PC-3 (cell line): ENCODE data around the gene GFOD2. TPM values are rescaled to one million over a fixed set of nuclear protein-coding genes. Genes with fewer than 3 reads are reported as not detected.

Source experiments
- ATAC-seq: fragments of 200-7000 bp; cut with Tn5 transposase; 2 replicates; pipeline ENCODE4 v1.9.1; 2020; ENCODE audit warnings: mild to moderate bottlenecking, moderate library complexity
- BruUV-seq: library from RNA; stranded (reverse); fragments of 400-500 nt; replicated peaks from 2 replicates; lab custom pipeline; 2021; lab: Mats Ljungman, UMichigan
- CTCF ChIA-PET: fragments of 300-600 bp; sonication (Branson Sonifier 250); formaldehyde crosslinking; loops from one replicate; lab custom pipeline; 2022; ENCODE audit warnings: antibody characterized with exemption; lab: Charles Lee
- POLR2A ChIA-PET: fragments of 300-600 bp; sonication (Branson Sonifier 250); formaldehyde crosslinking; loops from one replicate; lab custom pipeline; 2022; ENCODE audit warnings: antibody characterized with exemption; ENCODE audit not compliant: unreplicated experiment; lab: Charles Lee
- DNase-seq: peaks from one replicate; pipeline ENCODE4 v3.0.0-alpha.2; 2015
- H2AFZ ChIP-seq: fragments of 300-600 bp; sonication (generic); 2 replicates; pipeline ENCODE4 v1.6.0; 2016; ENCODE audit warnings: antibody characterized with exemption, low read length
- H3F3A ChIP-seq: fragments of 300-600 bp; sonication (generic); one replicate; pipeline ENCODE4 v1.6.0; 2017; ENCODE audit warnings: antibody characterized with exemption, low read length, control low read depth, mild to moderate bottlenecking; ENCODE audit not compliant: unreplicated experiment
- H3K27ac ChIP-seq: fragments of 300-600 bp; sonication (generic); 2 replicates; pipeline ENCODE4 v1.5.1; 2016; ENCODE audit warnings: mild to moderate bottlenecking, low read length
- H3K27me3 ChIP-seq: fragments of 300-600 bp; sonication (generic); 2 replicates; pipeline ENCODE4 v1.6.1; 2016; ENCODE audit warnings: low read length, mixed read lengths
- H3K36me3 ChIP-seq: fragments of 300-600 bp; sonication (generic); 2 replicates; pipeline ENCODE4 v1.6.1; 2016; ENCODE audit warnings: low read depth, mixed run types, low read length, mixed read lengths
- H3K4me1 ChIP-seq: fragments of 300-600 bp; sonication (generic); 2 replicates; pipeline ENCODE4 v1.5.1; 2016; ENCODE audit warnings: low read length; ENCODE audit not compliant: insufficient read depth
- H3K4me2 ChIP-seq: fragments of 300-600 bp; sonication (generic); 2 replicates; pipeline ENCODE4 v1.6.0; 2016; ENCODE audit warnings: low read length
- H3K4me3 ChIP-seq: fragments of 300-600 bp; sonication (generic); 2 replicates; pipeline ENCODE4 v1.5.1; 2016; ENCODE audit warnings: mild to moderate bottlenecking, low read length, mixed read lengths
- H3K79me2 ChIP-seq: fragments of 300-600 bp; sonication (generic); 2 replicates; pipeline ENCODE4 v1.6.1; 2017; ENCODE audit warnings: low read length, mixed read lengths
- H3K9ac ChIP-seq: fragments of 300-600 bp; sonication (generic); 2 replicates; pipeline ENCODE4 v1.6.0; 2016; ENCODE audit warnings: mild to moderate bottlenecking, low read length
- H3K9me2 ChIP-seq: fragments of 300-600 bp; sonication (generic); replicated peaks from 2 replicates; pipeline ENCODE4 v1.6.1; 2016; ENCODE audit warnings: mixed run types, low read length, mixed read lengths
- H3K9me3 ChIP-seq: fragments of 300-600 bp; sonication (generic); 2 replicates; pipeline ENCODE4 v1.6.1; 2016; ENCODE audit warnings: low read length, mixed read lengths
- H4K20me1 ChIP-seq: fragments of 300-600 bp; sonication (generic); 2 replicates; pipeline ENCODE4 v1.6.1; 2016; ENCODE audit warnings: low read length, mixed read lengths
- CTCF ChIP-seq: fragments of 300-600 bp; sonication (generic); conservative IDR thresholded peaks from 2 replicates; pipeline ENCODE4 v1.5.1; 2017; ENCODE audit warnings: antibody characterized with exemption, low read depth, mild to moderate bottlenecking, low read length
- EZH2 ChIP-seq: fragments of 300-600 bp; sonication (generic); IDR thresholded peaks from one replicate; pipeline ENCODE4 v1.6.1; 2017; ENCODE audit warnings: antibody characterized with exemption, mild to moderate bottlenecking, low read length; ENCODE audit not compliant: unreplicated experiment
- EZH2phosphoT487 ChIP-seq: fragments of 300-600 bp; sonication (generic); IDR thresholded peaks from 2 replicates; pipeline ENCODE4 v1.6.1; 2018; ENCODE audit warnings: mild to moderate bottlenecking, antibody characterized with exemption, low read length, borderline replicate concordance
- intact Hi-C: fragments of 100-400 bp; cut with micrococcal nuclease; formaldehyde crosslinking; loops from 2 replicates; pipeline ENCODE4 v1.9.0; 2023
- total RNA-seq: library from RNA; depleted of rRNA; stranded (reverse); fragments of >200 nt; gene quantifications from 2 replicates; pipeline ENCODE4 v1.2.3, GENCODE V29; 2014

The GFOD2 gene
- total RNA-seq, 1 experiment from 2014 or later = 21.8 TPM

GRCh38 chr16:67669499-67670101 is 49.5 kb downstream of the GFOD2 start:
- Histone ChIP-seq H3K4me1 (no peaks in the 10 kb centered on the region; the same call in 1 of the 2 replicates), H3K27me3 (no peaks in the 10 kb centered on the region), H3K36me3 (no peaks in the 10 kb centered on the region), H3F3A (no peaks in the 10 kb centered on the region), H2AFZ (no peak overlapping the region), H3K4me2 (no peak overlapping the region), H3K4me3 (no peak overlapping the region), H3K27ac (no peak overlapping the region), H3K9me2 (no peaks in the 10 kb centered on the region), H4K20me1 (no peaks in the 10 kb centered on the region), H3K79me2 (no peaks in the 10 kb centered on the region), H3K9ac (no peak overlapping the region), H3K9me3 (no peaks in the 10 kb centered on the region)
- ChIA-PET POLR2A (no interaction called here), CTCF (no interaction called here)
- intact Hi-C loops = loop anchor here (2.0 kb wide), 1 partner anchor 149 kb away; no protein-coding TSS in a partner anchor
- no peak for DNase-seq
- no peak for TF ChIP-seq EZH2phosphoT487
- TF ChIP-seq CTCF = no peak
- no peak for TF ChIP-seq EZH2
- no peak for ATAC-seq
- no TSS peak for BruUV-seq

GRCh38 chr16:67668495-67669157 is 50.5 kb downstream of the GFOD2 start:
- ChIA-PET CTCF (interaction anchor here (0.7 to 1.3 kb wide), 2 partner anchors 122 to 147 kb away, joined by 3 to 5 read pairs; no protein-coding TSS in a partner anchor), POLR2A (no interaction called here)
- H3K79me2 ChIP-seq = no peaks in the 10 kb centered on the region
- no peak overlapping the region for H3K9ac ChIP-seq
- no peak overlapping the region for H3K27ac ChIP-seq
- H3K4me2 ChIP-seq = no peak overlapping the region
- no peaks in the 10 kb centered on the region for H3K36me3 ChIP-seq
- DNase-seq (no peak), ATAC-seq (no peak)
- H3F3A ChIP-seq = no peaks in the 10 kb centered on the region
- H3K9me2 ChIP-seq = no peaks in the 10 kb centered on the region
- no peaks in the 10 kb centered on the region; the same call in 1 of the 2 replicates for H3K4me1 ChIP-seq
- no peaks in the 10 kb centered on the region for H3K9me3 ChIP-seq
- intact Hi-C loops = loop anchor here (2.0 kb wide), 1 partner anchor 148 kb away; no protein-coding TSS in a partner anchor
- H3K27me3 ChIP-seq = no peaks in the 10 kb centered on the region
- TF ChIP-seq CTCF (0 out of 2 replicates have a peak, but pooled peaks have one; percentile 11), EZH2 (no peak), EZH2phosphoT487 (no peak)
- H2AFZ ChIP-seq = no peak overlapping the region
- H4K20me1 ChIP-seq = no peaks in the 10 kb centered on the region
- BruUV-seq = no TSS peak
- no peak overlapping the region for H3K4me3 ChIP-seq
